H9 (cell line): ENCODE data around the gene C3orf22. TPM values are rescaled to one million over a fixed set of nuclear protein-coding genes. Genes with fewer than 3 reads are reported as not detected.
A peak's percentile ranks its signal among the peaks of the same experiment; 100 is the strongest.

Experiments
- DNase-seq: peaks from one replicate; pipeline ENCODE4 v3.0.0-alpha.2; 2017
- H2AFZ ChIP-seq: one replicate; pipeline ENCODE4 v1.6.1; 2013; ENCODE audit warnings: mild to moderate bottlenecking, low read length, control low read depth, moderate library complexity
- H2AK5ac ChIP-seq: 2 replicates; pipeline ENCODE4 v1.6.1; 2013; ENCODE audit warnings: low read length, control low read depth, mixed read lengths; ENCODE audit not compliant: insufficient read length
- H2BK120ac ChIP-seq: one replicate; pipeline ENCODE4 v1.6.1; 2013; ENCODE audit warnings: low read depth, mild to moderate bottlenecking, low read length, control low read depth, inconsistent platforms; ENCODE audit not compliant: poor library complexity, severe bottlenecking
- H2BK12ac ChIP-seq: 2 replicates; pipeline ENCODE4 v1.6.1; 2013; ENCODE audit warnings: low read length, control low read depth, mixed read lengths, low read depth; ENCODE audit not compliant: insufficient read length
- H2BK15ac ChIP-seq: 2 replicates; pipeline ENCODE4 v1.6.1; 2013; ENCODE audit warnings: low read depth, low read length, control low read depth
- H2BK20ac ChIP-seq: one replicate; pipeline ENCODE4 v1.6.1; 2013; ENCODE audit warnings: low read depth, mild to moderate bottlenecking, low read length, control low read depth, inconsistent platforms; ENCODE audit not compliant: poor library complexity, severe bottlenecking
- H2BK5ac ChIP-seq: 2 replicates; pipeline ENCODE4 v1.6.1; 2013; ENCODE audit warnings: low read length, control low read depth, mixed read lengths; ENCODE audit not compliant: insufficient read length
- H3K14ac ChIP-seq: 2 replicates; pipeline ENCODE4 v1.6.1; 2013; ENCODE audit warnings: low read length, control low read depth; ENCODE audit not compliant: insufficient read depth
- H3K18ac ChIP-seq: 2 replicates; pipeline ENCODE4 v1.6.1; 2013; ENCODE audit warnings: low read depth, mild to moderate bottlenecking, mixed read lengths, low read length, control low read depth; ENCODE audit not compliant: insufficient read length
- H3K23ac ChIP-seq: 2 replicates; pipeline ENCODE4 v1.6.1; 2013; ENCODE audit warnings: low read length, control low read depth, mixed read lengths, low read depth; ENCODE audit not compliant: insufficient read length
- H3K23me2 ChIP-seq: 2 replicates; pipeline ENCODE4 v1.6.1; 2013; ENCODE audit warnings: low read depth, mild to moderate bottlenecking, mixed read lengths, low read length, control low read depth; ENCODE audit not compliant: insufficient read length, poor library complexity, severe bottlenecking
- H3K27ac ChIP-seq: 2 replicates; pipeline ENCODE4 v1.5.1; 2013; ENCODE audit warnings: low read length, control low read depth, mixed read lengths, low read depth; ENCODE audit not compliant: insufficient read length
- H3K27me3 ChIP-seq: 2 replicates; pipeline ENCODE4 v1.6.1; 2013; ENCODE audit warnings: low read length, control low read depth, inconsistent platforms; ENCODE audit not compliant: insufficient read depth
- H3K4ac ChIP-seq: 2 replicates; pipeline ENCODE4 v1.6.1; 2013; ENCODE audit warnings: low read depth, mild to moderate bottlenecking, control low read depth, inconsistent platforms, low read length, moderate library complexity
- H3K4me1 ChIP-seq: 2 replicates; pipeline ENCODE4 v1.6.1; 2013; ENCODE audit warnings: low read length, control low read depth, inconsistent platforms; ENCODE audit not compliant: insufficient read depth
- H3K4me2 ChIP-seq: 2 replicates; pipeline ENCODE4 v1.6.1; 2013; ENCODE audit warnings: low read length, control low read depth, mixed read lengths; ENCODE audit not compliant: insufficient read length, insufficient read depth
- H3K56ac ChIP-seq: 2 replicates; pipeline ENCODE4 v1.6.1; 2013; ENCODE audit warnings: low read depth, mild to moderate bottlenecking, mixed read lengths, low read length, control low read depth; ENCODE audit not compliant: insufficient read length
- H3K79me1 ChIP-seq: 2 replicates; pipeline ENCODE4 v1.6.1; 2013; ENCODE audit warnings: low read depth, mild to moderate bottlenecking, moderate library complexity, low read length, control low read depth, inconsistent platforms; ENCODE audit not compliant: insufficient read depth, poor library complexity, severe bottlenecking
- H3K79me2 ChIP-seq: 2 replicates; pipeline ENCODE4 v1.6.1; 2013; ENCODE audit warnings: low read length, control low read depth, inconsistent platforms; ENCODE audit not compliant: insufficient read depth
- H3K9ac ChIP-seq: 2 replicates; pipeline ENCODE4 v1.6.1; 2013; ENCODE audit warnings: low read length, control low read depth, mixed read lengths; ENCODE audit not compliant: insufficient read length; ENCODE audit errors: extremely low read depth
- H3K9me3 ChIP-seq: one replicate; pipeline ENCODE4 v1.6.1; 2013; ENCODE audit warnings: low read depth, low read length, inconsistent platforms; ENCODE audit not compliant: control insufficient read depth
- H3T11ph ChIP-seq: one replicate; pipeline ENCODE4 v1.6.1; 2013; ENCODE audit warnings: mild to moderate bottlenecking, low read length, control low read depth, inconsistent platforms
- H4K20me1 ChIP-seq: one replicate; pipeline ENCODE4 v1.6.1; 2013; ENCODE audit not compliant: control insufficient read depth, insufficient read length, insufficient read depth
- H4K5ac ChIP-seq: 2 replicates; pipeline ENCODE4 v1.6.1; 2013; ENCODE audit warnings: low read depth, mild to moderate bottlenecking, mixed read lengths, low read length, control low read depth; ENCODE audit not compliant: insufficient read length
- H4K8ac ChIP-seq: replicated peaks from 2 replicates; pipeline ENCODE4 v1.6.1; 2013; ENCODE audit warnings: low read length, control low read depth, mixed read lengths, low read depth; ENCODE audit not compliant: insufficient read length
- H4K91ac ChIP-seq: 2 replicates; pipeline ENCODE4 v1.6.1; 2013; ENCODE audit warnings: low read depth, mild to moderate bottlenecking, moderate library complexity, mixed read lengths, low read length, control low read depth; ENCODE audit not compliant: insufficient read length
- H3K27ac Mint-ChIP-seq, 3 experiments: 2 replicates in 2 of 3; 3 replicates in 1 of 3; pipeline ENCODE4 v1.8.0; 2020 to 2021; ENCODE audit warnings: mixed read lengths in 3 of 3, mild to moderate bottlenecking in 1 of 3, moderate library complexity in 1 of 3
- H3K27me3 Mint-ChIP-seq: 2 replicates; pipeline ENCODE4 v1.8.0; 2021; ENCODE audit warnings: low read depth, mild to moderate bottlenecking, moderate library complexity, mixed read lengths
- H3K36me3 Mint-ChIP-seq, 3 experiments: 2 replicates in 2 of 3; 3 replicates in 1 of 3; pipeline ENCODE4 v1.8.0; 2020 to 2021; ENCODE audit warnings: low read depth in 3 of 3, mixed read lengths in 3 of 3; ENCODE audit not compliant: insufficient read depth in 1 of 3
- H3K4me1 Mint-ChIP-seq, 2 experiments: 2 replicates each; pipeline ENCODE4 v1.8.0; 2020; ENCODE audit warnings: mixed read lengths in 2 of 2
- H3K4me3 Mint-ChIP-seq, 2 experiments: 2 replicates in 1 of 2; 3 replicates in 1 of 2; pipeline ENCODE4 v1.8.0; 2020 to 2021; ENCODE audit warnings: mild to moderate bottlenecking in 2 of 2, mixed read lengths in 2 of 2, moderate library complexity in 1 of 2
- H3K9me3 Mint-ChIP-seq, 2 experiments: 2 replicates in 1 of 2; 3 replicates in 1 of 2; pipeline ENCODE4 v1.8.0; 2020; ENCODE audit warnings: mild to moderate bottlenecking in 2 of 2, mixed read lengths in 2 of 2, moderate library complexity in 1 of 2
- CTCF ChIP-seq: fragments of 200-600 bp; sonication (generic); conservative IDR thresholded peaks from 3 replicates; pipeline ENCODE4 v1.8.0; 2021; ENCODE audit warnings: antibody characterized with exemption, mild to moderate bottlenecking
- WGBS: extraction: QIAGEN DNeasy Blood & Tissue Kit; methylation state at CpG from one replicate; pipeline ENCODE4 v1.1.7; 2013; ENCODE audit warnings: missing lambda C conversion rate, low lambda C conversion rate, mixed read lengths; ENCODE audit not compliant: insufficient read length; ENCODE audit errors: extremely low coverage; 5-methylcytosine and 5-hydroxymethylcytosine counted together
- total RNA-seq: library from RNA; stranded (reverse); gene quantifications from 2 replicates; pipeline ENCODE4 v1.2.1, GENCODE V29; 2021

C3orf22 gene
- total RNA-seq, 1 experiment from 2014 or later: not detected

- H3K36me3 Mint-ChIP-seq: no peaks in the 10 kb centered on the region
- Histone ChIP-seq H3K23ac (no peak overlapping the region), H2BK12ac (no peak overlapping the region), H4K5ac (no peak overlapping the region), H3K9ac (no peak overlapping the region), H4K20me1 (no peaks in the 10 kb centered on the region), H3K27ac (no peak overlapping the region), H3K9me3 (no peaks in the 10 kb centered on the region), H3K79me2 (no peaks in the 10 kb centered on the region), H3K79me1 (no peaks in the 10 kb centered on the region), H4K8ac (no peak overlapping the region), H3T11ph (no peak overlapping the region), H2BK5ac (no peak overlapping the region), H2BK15ac (no peak overlapping the region), H3K4me2 (no peak overlapping the region), H3K4me1 (no peaks in the 10 kb centered on the region), H3K14ac (no peak overlapping the region), H2AK5ac (no peak overlapping the region), H3K23me2 (no peaks in the 10 kb centered on the region), H2AFZ (no peak overlapping the region), H2BK20ac (no peak overlapping the region), H3K27me3 (no peaks in the 10 kb centered on the region), H2BK120ac (no peak overlapping the region), H3K18ac (no peak overlapping the region), H3K4ac (no peak overlapping the region), H3K56ac (no peak overlapping the region), H4K91ac (no peak overlapping the region)
- peak; percentile 34 for DNase-seq
- H3K27me3 Mint-ChIP-seq: no peaks in the 10 kb centered on the region; the same call in none of the 2 replicates
- H3K4me3 Mint-ChIP-seq: no peak overlapping the region
- TF ChIP-seq CTCF: no peak
- H3K9me3 Mint-ChIP-seq: peaks cover 0 to 1% of the 10 kb centered on the region in 2 experiments; a peak in 2 of 5 replicates
- no CpG with 5 or more reads among the region's 6 CpGs for WGBS
- peaks cover 4 to 5% of the 10 kb centered on the region in 2 experiments; a peak in 2 of 4 replicates for H3K4me1 Mint-ChIP-seq
- H3K27ac Mint-ChIP-seq: no peak overlapping the region
Measured at GRCh38 chr3:126557761-126558160, 971 bp downstream of the C3orf22 start.
